Measurements from ENCODE around the gene MFN2.

Gene MFN2

GRCh38 chr1:11948822-11949458 lies 31.3 kb upstream of the MFN2 start:
- H3K4me3 Mint-ChIP-seq = no peak overlapping the region
- H3K27ac Mint-ChIP-seq = no peak overlapping the region
- no peaks in the 10 kb centered on the region for H3K4me1 Mint-ChIP-seq (ENCODE audit: low read depth)
- peaks cover 30% of the 10 kb centered on the region for H3K36me3 Mint-ChIP-seq (ENCODE audit: low read depth)
- H3K9me3 Mint-ChIP-seq = no peaks in the 10 kb centered on the region
- DNase-seq = no peak
- no peaks in the 10 kb centered on the region for H3K27me3 Mint-ChIP-seq

DNA sequence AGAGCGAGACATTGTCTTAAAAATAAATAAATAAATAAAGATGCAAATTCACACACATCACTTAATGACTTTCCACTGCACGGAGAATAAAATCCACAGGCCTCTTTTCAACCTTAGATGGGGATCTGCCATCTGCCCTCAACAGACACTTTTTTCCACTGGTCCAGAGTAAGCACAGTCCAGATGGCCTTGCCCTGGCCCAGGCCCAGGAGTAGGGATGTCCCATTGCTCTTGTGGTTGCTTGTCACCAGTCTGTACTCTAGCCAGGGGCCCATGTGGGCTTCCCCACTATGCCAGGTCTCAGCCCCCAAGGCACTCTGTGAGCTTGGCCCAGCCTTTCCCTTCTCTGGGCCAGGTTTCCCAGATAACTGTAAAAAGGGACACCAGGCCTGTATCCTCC lies 28.3 kb upstream of the MFN2 start:
- no peaks in the 10 kb centered on the region for H3K27me3 Mint-ChIP-seq
- no peak for DNase-seq
- H3K4me1 Mint-ChIP-seq (ENCODE audit: low read depth) = no peaks in the 10 kb centered on the region
- H3K27ac Mint-ChIP-seq = no peak overlapping the region
- peaks cover 29% of the 10 kb centered on the region for H3K36me3 Mint-ChIP-seq (ENCODE audit: low read depth)
- no peaks in the 10 kb centered on the region for H3K9me3 Mint-ChIP-seq
- no peak overlapping the region for H3K4me3 Mint-ChIP-seq

DNA sequence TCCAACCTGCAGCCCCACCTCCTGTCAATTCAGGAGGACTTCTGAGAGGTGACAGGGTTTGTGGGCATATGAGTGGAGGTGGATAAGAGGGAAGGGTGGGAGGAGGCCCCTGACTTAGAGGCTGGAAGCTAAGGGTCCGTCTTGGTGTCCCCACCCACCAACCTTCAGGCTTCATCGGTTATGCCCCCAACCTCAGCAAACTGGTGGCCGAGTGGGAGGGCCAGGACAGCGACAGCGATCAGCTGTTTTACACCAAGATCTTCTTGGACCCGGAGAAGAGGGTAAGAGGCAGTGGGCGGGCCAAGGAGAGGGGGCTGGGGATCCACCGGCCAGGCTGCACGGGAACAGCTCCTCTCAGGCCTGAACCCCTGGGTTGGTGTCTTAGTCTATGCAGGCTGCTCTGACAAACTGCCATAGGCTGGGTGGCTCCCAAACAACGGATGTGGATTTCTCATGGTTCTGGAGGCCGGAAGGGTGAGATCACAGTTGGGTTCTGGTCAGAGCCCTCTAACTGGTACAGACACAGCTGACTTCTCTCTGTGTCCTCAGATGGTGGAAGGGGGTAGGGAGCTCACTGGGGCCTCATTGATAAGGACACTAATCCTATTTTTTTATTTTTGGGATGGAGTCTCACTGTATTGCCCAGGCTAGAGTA lies 27.7 kb upstream of the MFN2 start:
- H3K4me3 Mint-ChIP-seq = no peak overlapping the region

GRCh38 chr1:11955221-11955620 lies 25.0 kb upstream of the MFN2 start:
- Mint-ChIP-seq H3K9me3 (no peaks in the 10 kb centered on the region), H3K27ac (no peak overlapping the region), H3K27me3 (no peaks in the 10 kb centered on the region), H3K4me3 (no peak overlapping the region), H3K36me3 (ENCODE audit: low read depth) (peaks cover 39% of the 10 kb centered on the region), H3K4me1 (ENCODE audit: low read depth) (no peaks in the 10 kb centered on the region)
- no peak for DNase-seq

More for the DNA sequence above, 27.7 kb upstream of the MFN2 start:
- no peaks in the 10 kb centered on the region for H3K27me3 Mint-ChIP-seq
- no peaks in the 10 kb centered on the region for H3K9me3 Mint-ChIP-seq
- no peaks in the 10 kb centered on the region for H3K4me1 Mint-ChIP-seq (ENCODE audit: low read depth)
- peaks cover 34% of the 10 kb centered on the region for H3K36me3 Mint-ChIP-seq (ENCODE audit: low read depth)
- H3K27ac Mint-ChIP-seq = no peak overlapping the region
- no peak for DNase-seq

GRCh38 chr1:11957398-11957797 lies 22.8 kb upstream of the MFN2 start:
- no peak for DNase-seq
- Mint-ChIP-seq H3K4me3 (no peak overlapping the region), H3K9me3 (no peaks in the 10 kb centered on the region), H3K27ac (no peak overlapping the region), H3K4me1 (ENCODE audit: low read depth) (no peaks in the 10 kb centered on the region), H3K27me3 (no peaks in the 10 kb centered on the region), H3K36me3 (ENCODE audit: low read depth) (peaks cover 32% of the 10 kb centered on the region)

DNA sequence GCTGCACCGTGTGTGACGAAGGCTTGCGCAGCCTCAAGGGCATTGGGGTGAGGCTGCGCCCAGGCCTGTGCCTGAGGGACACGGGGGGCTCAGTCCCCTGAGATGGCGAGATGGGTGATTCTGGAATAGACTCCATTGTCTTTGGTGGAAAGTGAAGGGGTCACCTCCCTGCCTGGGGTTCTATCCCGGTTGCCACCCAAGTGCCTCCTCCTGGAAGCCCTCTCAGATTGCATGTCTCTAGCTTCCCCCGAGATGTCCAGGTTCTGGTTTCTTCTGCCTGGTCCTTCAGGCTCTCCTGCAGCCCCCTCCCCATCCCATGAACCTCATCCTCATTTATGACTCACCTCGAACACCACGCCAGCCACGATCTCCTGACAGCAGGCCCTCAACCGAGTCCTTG lies 22.3 kb upstream of the MFN2 start:
- H3K4me3 Mint-ChIP-seq = no peak overlapping the region
- H3K4me1 Mint-ChIP-seq (ENCODE audit: low read depth) = no peaks in the 10 kb centered on the region
- H3K9me3 Mint-ChIP-seq = no peaks in the 10 kb centered on the region
- DNase-seq = no peak
- H3K27me3 Mint-ChIP-seq = no peaks in the 10 kb centered on the region
- no peak overlapping the region for H3K27ac Mint-ChIP-seq
- peaks cover 30% of the 10 kb centered on the region for H3K36me3 Mint-ChIP-seq (ENCODE audit: low read depth)

GRCh38 chr1:11960276-11960675 lies 20.0 kb upstream of the MFN2 start:
- H3K4me1 Mint-ChIP-seq (ENCODE audit: low read depth) = no peaks in the 10 kb centered on the region
- no peaks in the 10 kb centered on the region for H3K27me3 Mint-ChIP-seq
- no peaks in the 10 kb centered on the region for H3K9me3 Mint-ChIP-seq
- H3K36me3 Mint-ChIP-seq (ENCODE audit: low read depth) = peaks cover 47% of the 10 kb centered on the region
- no peak for DNase-seq
- no peak overlapping the region for H3K4me3 Mint-ChIP-seq
- no peak overlapping the region for H3K27ac Mint-ChIP-seq

DNA sequence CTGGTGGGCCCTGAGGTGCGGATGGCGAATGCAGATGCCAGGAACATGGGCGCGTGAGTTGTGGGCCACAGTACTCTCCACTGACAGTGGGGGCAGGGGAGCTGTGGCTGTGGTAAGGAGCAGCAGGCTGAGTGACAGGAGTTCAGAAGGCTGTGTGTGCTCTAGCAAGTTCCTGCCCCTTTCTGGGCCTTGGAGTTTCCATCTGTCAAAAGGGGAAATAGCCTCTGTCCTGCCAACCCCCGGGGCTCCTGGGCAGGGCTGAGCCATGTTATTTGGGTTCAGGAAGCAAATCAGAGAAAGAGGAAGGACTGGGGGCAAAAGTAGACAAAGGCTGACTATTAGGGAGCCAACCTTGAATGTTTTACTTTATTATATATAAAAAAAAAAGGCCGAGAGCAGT lies 19.5 kb upstream of the MFN2 start:
- Mint-ChIP-seq H3K4me3 (no peak overlapping the region), H3K9me3 (no peaks in the 10 kb centered on the region), H3K27ac (no peak overlapping the region), H3K4me1 (ENCODE audit: low read depth) (no peaks in the 10 kb centered on the region), H3K36me3 (ENCODE audit: low read depth) (peaks cover 48% of the 10 kb centered on the region), H3K27me3 (no peaks in the 10 kb centered on the region)
- no peak for DNase-seq

GRCh38 chr1:11961230-11961629 lies 19.0 kb upstream of the MFN2 start:
- H3K36me3 Mint-ChIP-seq (ENCODE audit: low read depth) = peaks cover 52% of the 10 kb centered on the region
- H3K4me3 Mint-ChIP-seq = no peak overlapping the region
- DNase-seq = no peak
- H3K4me1 Mint-ChIP-seq (ENCODE audit: low read depth) = no peaks in the 10 kb centered on the region
- no peaks in the 10 kb centered on the region for H3K27me3 Mint-ChIP-seq
- H3K27ac Mint-ChIP-seq = no peak overlapping the region
- H3K9me3 Mint-ChIP-seq = no peaks in the 10 kb centered on the region

DNA sequence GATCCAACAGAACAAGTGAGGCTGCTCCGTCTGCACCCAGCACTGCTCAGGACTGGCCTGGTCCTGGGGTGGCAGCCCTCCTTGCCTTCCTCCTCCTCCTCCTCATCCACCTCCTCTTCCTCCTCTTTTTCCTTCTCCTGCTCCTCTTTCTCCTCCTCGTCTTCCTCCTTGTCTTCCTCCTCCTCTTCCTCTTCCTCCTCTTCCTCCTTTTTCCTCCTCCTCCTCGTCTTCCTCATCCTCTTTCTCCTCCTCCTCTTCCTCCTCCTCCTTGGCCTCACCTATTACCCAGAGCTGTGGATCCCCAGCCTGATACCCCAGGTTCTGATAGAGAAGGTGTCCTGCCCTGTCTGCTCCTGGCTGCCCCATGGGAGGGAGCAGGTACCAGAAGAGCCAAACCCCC lies 16.6 kb upstream of the MFN2 start:
- Mint-ChIP-seq H3K27ac (no peak overlapping the region), H3K36me3 (ENCODE audit: low read depth) (peaks cover 45% of the 10 kb centered on the region), H3K4me3 (no peak overlapping the region)

DNA sequence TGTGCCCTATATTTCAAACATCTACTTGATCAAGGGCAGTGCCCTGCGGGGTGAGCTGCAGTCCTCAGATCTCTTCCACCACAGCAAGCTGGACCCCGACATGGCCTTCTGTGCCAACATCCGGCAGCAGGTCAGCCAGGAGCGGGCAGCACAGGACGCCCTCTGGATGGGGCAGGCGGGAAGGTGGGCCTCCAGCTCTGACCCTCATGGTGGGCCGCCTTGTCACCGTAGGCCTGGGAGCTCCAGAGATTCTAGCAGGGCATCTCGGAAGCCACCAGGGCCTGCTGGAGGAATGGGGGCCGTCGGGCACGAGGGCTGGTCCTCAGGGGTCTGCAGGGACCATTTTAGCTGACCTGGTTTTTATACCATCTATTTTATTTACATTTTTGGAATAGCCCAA lies 15.6 kb upstream of the MFN2 start:
- peaks cover 44% of the 10 kb centered on the region for H3K36me3 Mint-ChIP-seq (ENCODE audit: low read depth)
- no peak overlapping the region for H3K27ac Mint-ChIP-seq
- H3K4me1 Mint-ChIP-seq (ENCODE audit: low read depth) = no peaks in the 10 kb centered on the region
- H3K9me3 Mint-ChIP-seq = no peaks in the 10 kb centered on the region
- no peak for DNase-seq
- H3K27me3 Mint-ChIP-seq = no peaks in the 10 kb centered on the region
- no peak overlapping the region for H3K4me3 Mint-ChIP-seq

More for the DNA sequence above, 16.6 kb upstream of the MFN2 start:
- H3K4me1 Mint-ChIP-seq (ENCODE audit: low read depth) = no peaks in the 10 kb centered on the region
- no peak for DNase-seq
- no peaks in the 10 kb centered on the region for H3K27me3 Mint-ChIP-seq
- H3K9me3 Mint-ChIP-seq = no peaks in the 10 kb centered on the region

DNA sequence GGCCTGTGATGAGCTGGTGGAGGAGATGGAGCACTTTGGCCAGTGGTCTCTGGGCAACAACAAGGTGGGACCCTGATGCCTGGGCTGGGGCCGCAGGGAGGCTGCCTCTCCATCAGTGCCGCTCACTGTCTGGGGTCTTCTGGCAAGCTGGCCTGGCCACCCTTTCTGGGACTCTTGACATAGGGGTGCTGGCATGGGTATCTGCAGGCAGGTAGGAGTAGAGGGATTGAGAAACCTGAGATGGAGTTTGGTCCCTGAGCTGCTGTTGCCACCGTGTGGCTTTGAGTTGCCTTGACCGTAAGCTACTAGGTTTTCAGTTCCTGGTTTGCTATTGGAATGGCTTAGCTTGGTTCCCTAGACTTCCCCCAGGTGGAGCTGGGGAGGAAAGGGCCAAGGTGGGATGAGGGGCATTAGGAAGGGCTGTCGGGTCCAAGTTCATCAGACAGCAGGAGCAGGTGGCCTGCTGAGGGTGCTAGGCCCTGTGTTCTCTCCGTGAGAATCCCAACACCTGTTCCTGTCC lies 13.2 kb upstream of the MFN2 start:
- Mint-ChIP-seq H3K27ac (no peak overlapping the region), H3K4me3 (no peak overlapping the region)

GRCh38 chr1:11970441-11971185 lies 9.6 kb upstream of the MFN2 start:
- Mint-ChIP-seq H3K4me3 (no peak overlapping the region), H3K27me3 (no peaks in the 10 kb centered on the region), H3K9me3 (no peaks in the 10 kb centered on the region), H3K4me1 (ENCODE audit: low read depth) (peaks cover 5% of the 10 kb centered on the region), H3K27ac (no peak overlapping the region), H3K36me3 (ENCODE audit: low read depth) (peaks cover 39% of the 10 kb centered on the region)
- no peak for DNase-seq

More for the DNA sequence above, 13.2 kb upstream of the MFN2 start:
- no peak for DNase-seq
- no peaks in the 10 kb centered on the region for H3K9me3 Mint-ChIP-seq
- peaks cover 37% of the 10 kb centered on the region for H3K36me3 Mint-ChIP-seq (ENCODE audit: low read depth)
- no peaks in the 10 kb centered on the region for H3K27me3 Mint-ChIP-seq
- no peaks in the 10 kb centered on the region for H3K4me1 Mint-ChIP-seq (ENCODE audit: low read depth)

GRCh38 chr1:11977625-11978024 lies 2.6 kb upstream of the MFN2 start:
- H3K27ac Mint-ChIP-seq = peak overlapping the region; percentile 3
- H3K36me3 Mint-ChIP-seq (ENCODE audit: low read depth) = peaks cover 45% of the 10 kb centered on the region
- DNase-seq = no peak
- H3K4me1 Mint-ChIP-seq (ENCODE audit: low read depth) = peaks cover 30% of the 10 kb centered on the region
- H3K4me3 Mint-ChIP-seq = no peak overlapping the region
- H3K9me3 Mint-ChIP-seq = no peaks in the 10 kb centered on the region
- H3K27me3 Mint-ChIP-seq = no peaks in the 10 kb centered on the region

- Mint-ChIP-seq H3K36me3 (ENCODE audit: low read depth) (peaks cover 49% of the 10 kb centered on the region), H3K27ac (no peak overlapping the region), H3K27me3 (no peaks in the 10 kb centered on the region), H3K9me3 (no peaks in the 10 kb centered on the region), H3K4me1 (ENCODE audit: low read depth) (peaks cover 31% of the 10 kb centered on the region), H3K4me3 (no peak overlapping the region)
- DNase-seq = no peak
These were observed 1.9 kb upstream of the MFN2 start for GRCh38 chr1:11978301-11978700.

Measured in activated T-cell treated with anti-CD3 and anti-CD28 coated beads, Interleukin-2, amount 50 U/mL, for 24 hours (primary cell).